CD4-positive, CD25-positive, alpha-beta regulatory T cell (primary cell): ENCODE results near the gene TRPV4. TPM values are rescaled to one million over a fixed set of nuclear protein-coding genes. Genes with fewer than 3 reads are reported as not detected.

Experiments used
- ATAC-seq, 2 donors: fragments of 150-1000 bp; cut with Tn5 transposase; one replicate each; pipeline ENCODE4 v1.10.0; 2021; ENCODE audit warnings: low read depth in 2 of 2, moderate number of reproducible peaks in 2 of 2, moderate library complexity in 1 of 2
- DNase-seq, 3 donors: peaks; one replicate each; pipeline versions ENCODE4 v3.0.0 to v3.0.0-alpha.2; 2012 to 2022; ENCODE audit warnings: mixed read lengths in 1 of 3
- H3K27ac ChIP-seq: one replicate; pipeline ENCODE4 v1.7.0; 2013; ENCODE audit warnings: mild to moderate bottlenecking, low read length; ENCODE audit not compliant: insufficient read depth, poor library complexity, severe bottlenecking
- H3K27me3 ChIP-seq: one replicate; pipeline ENCODE4 v1.7.0; 2013; ENCODE audit warnings: low read length; ENCODE audit not compliant: control insufficient read depth, insufficient read depth
- H3K36me3 ChIP-seq: one replicate; pipeline ENCODE4 v1.7.0; 2013; ENCODE audit warnings: mild to moderate bottlenecking, low read length, moderate library complexity; ENCODE audit not compliant: control insufficient read depth, insufficient read depth
- H3K4me1 ChIP-seq: 2 replicates; pipeline ENCODE4 v1.7.0; 2013; ENCODE audit warnings: mild to moderate bottlenecking, low read length; ENCODE audit not compliant: insufficient read depth, control insufficient read depth, poor library complexity, severe bottlenecking
- H3K4me3 ChIP-seq: one replicate; pipeline ENCODE4 v1.7.0; 2013; ENCODE audit warnings: low read depth, mild to moderate bottlenecking, low read length, moderate library complexity
- H3K9me3 ChIP-seq, 2 experiments: 1 replicate in 1 of 2; 2 replicates in 1 of 2; pipeline ENCODE4 v1.7.0; 2013; ENCODE audit warnings: low read length in 2 of 2, mild to moderate bottlenecking in 1 of 2, moderate library complexity in 1 of 2; ENCODE audit not compliant: control insufficient read depth in 2 of 2
- H3K27ac Mint-ChIP-seq, 3 donors: one replicate each; pipeline ENCODE4 v1.8.0; 2020 to 2022; ENCODE audit warnings: mild to moderate bottlenecking in 3 of 3, mixed read lengths in 3 of 3, moderate library complexity in 2 of 3
- H3K27me3 Mint-ChIP-seq: one replicate; pipeline ENCODE4 v1.8.0; 2022; ENCODE audit warnings: mild to moderate bottlenecking, mixed read lengths
- H3K36me3 Mint-ChIP-seq: one replicate; pipeline ENCODE4 v1.8.0; 2020; ENCODE audit warnings: mixed read lengths
- H3K4me1 Mint-ChIP-seq, 4 donors: one replicate each; pipeline ENCODE4 v1.8.0; 2020 to 2022; ENCODE audit warnings: mixed read lengths in 4 of 4, mild to moderate bottlenecking in 1 of 4
- H3K4me3 Mint-ChIP-seq, 4 donors: one replicate each; pipeline ENCODE4 v1.8.0; 2020 to 2022; ENCODE audit warnings: mild to moderate bottlenecking in 4 of 4, mixed read lengths in 4 of 4, moderate library complexity in 3 of 4
- H3K9me3 Mint-ChIP-seq, 7 donors: one replicate each; pipeline ENCODE4 v1.8.0; 2020 to 2022; ENCODE audit warnings: mixed read lengths in 7 of 7, mild to moderate bottlenecking in 3 of 7, moderate library complexity in 2 of 7
- polyA plus RNA-seq, 4 donors: library from polyadenylated mRNA; unstranded; fragments of 300-500 nt; fragmentation: Illumina TruSeq; gene quantifications; one replicate each; pipeline ENCODE4 v1.2.3, GENCODE V29; 2021
- total RNA-seq: library from RNA; stranded (reverse); gene quantifications from one replicate; pipeline ENCODE4 v1.2.3, GENCODE V29; 2022

TRPV4 gene
- total and polyA plus RNA-seq, 5 donors from 2014 or later = not detected

- DNase-seq = no peak
- H3K9me3 Mint-ChIP-seq = no peaks in the 10 kb centered on the region
- H3K27ac ChIP-seq = no peak overlapping the region
- no peaks in the 10 kb centered on the region for H3K4me1 ChIP-seq
- no peaks in the 10 kb centered on the region for H3K36me3 ChIP-seq
- no peak overlapping the region for H3K4me3 ChIP-seq
- H3K27me3 ChIP-seq = no peaks in the 10 kb centered on the region
- H3K4me3 Mint-ChIP-seq = no peak overlapping the region
- ATAC-seq = no peak
- no peaks in the 10 kb centered on the region for H3K4me1 Mint-ChIP-seq
- H3K27ac Mint-ChIP-seq = no peak overlapping the region
- peaks cover 11% of the 10 kb centered on the region for H3K27me3 Mint-ChIP-seq
- H3K9me3 ChIP-seq = no peaks in the 10 kb centered on the region
- no peaks in the 10 kb centered on the region for H3K36me3 Mint-ChIP-seq
Measured at GRCh38 chr12:109785854-109786253, 47.3 kb downstream of the TRPV4 start.

- peaks cover 6% of the 10 kb centered on the region for H3K27me3 Mint-ChIP-seq
- H3K27ac Mint-ChIP-seq = no peak overlapping the region
- no peaks in the 10 kb centered on the region for H3K36me3 Mint-ChIP-seq
- H3K4me3 Mint-ChIP-seq = no peak overlapping the region
- Histone ChIP-seq H3K4me3 (no peak overlapping the region), H3K36me3 (no peaks in the 10 kb centered on the region), H3K4me1 (no peaks in the 10 kb centered on the region), H3K27ac (no peak overlapping the region), H3K27me3 (no peaks in the 10 kb centered on the region), H3K9me3 (no peaks in the 10 kb centered on the region)
- peaks cover 0 to 1% (median 0%) of the 10 kb centered on the region in 7 donors for H3K9me3 Mint-ChIP-seq
- ATAC-seq = no peak
- no peak for DNase-seq
- H3K4me1 Mint-ChIP-seq = no peaks in the 10 kb centered on the region
Measured at GRCh38 chr12:109783965-109784244, 49.3 kb downstream of the TRPV4 start.

- Histone ChIP-seq H3K36me3 (no peaks in the 10 kb centered on the region), H3K4me1 (no peaks in the 10 kb centered on the region), H3K4me3 (no peak overlapping the region), H3K27me3 (no peaks in the 10 kb centered on the region), H3K27ac (no peak overlapping the region), H3K9me3 (no peaks in the 10 kb centered on the region)
- Mint-ChIP-seq H3K4me3 (no peak overlapping the region), H3K9me3 (peaks cover 0 to 1% (median 0%) of the 10 kb centered on the region in 7 donors), H3K4me1 (no peaks in the 10 kb centered on the region), H3K36me3 (no peaks in the 10 kb centered on the region), H3K27me3 (peaks cover 6% of the 10 kb centered on the region), H3K27ac (no peak overlapping the region)
- ATAC-seq = peak in 1 of 2 donors; percentile 28
- no peak for DNase-seq
Measured at GRCh38 chr12:109783135-109783964, 49.8 kb downstream of the TRPV4 start.

- peaks cover 6% of the 10 kb centered on the region for H3K27me3 Mint-ChIP-seq
- H3K27me3 ChIP-seq = no peaks in the 10 kb centered on the region
- H3K36me3 Mint-ChIP-seq = no peaks in the 10 kb centered on the region
- ATAC-seq (no peak), DNase-seq (no peak)
- H3K4me3 ChIP-seq = no peak overlapping the region
- H3K4me1 ChIP-seq = no peaks in the 10 kb centered on the region
- H3K36me3 ChIP-seq = no peaks in the 10 kb centered on the region
- H3K9me3 ChIP-seq = no peaks in the 10 kb centered on the region
- peaks cover 0 to 1% (median 0%) of the 10 kb centered on the region in 7 donors for H3K9me3 Mint-ChIP-seq
- no peak overlapping the region for H3K27ac ChIP-seq
- peaks cover 0 to 4% (median 2%) of the 10 kb centered on the region in 4 donors for H3K4me1 Mint-ChIP-seq
- no peak overlapping the region for H3K4me3 Mint-ChIP-seq
- H3K27ac Mint-ChIP-seq = no peak overlapping the region
Measured at GRCh38 chr12:109782326-109782703, 50.9 kb downstream of the TRPV4 start.

GRCh38 chr12:109781668-109782325, 51.4 kb downstream of the TRPV4 start:
- no peak overlapping the region for H3K27ac Mint-ChIP-seq
- H3K36me3 Mint-ChIP-seq = no peaks in the 10 kb centered on the region
- H3K4me3 ChIP-seq = no peak overlapping the region
- H3K36me3 ChIP-seq = no peaks in the 10 kb centered on the region
- DNase-seq = no peak
- peaks cover 0 to 1% (median 0%) of the 10 kb centered on the region in 7 donors for H3K9me3 Mint-ChIP-seq
- H3K27me3 Mint-ChIP-seq = peaks cover 6% of the 10 kb centered on the region
- no peaks in the 10 kb centered on the region for H3K27me3 ChIP-seq
- no peak overlapping the region for H3K27ac ChIP-seq
- H3K4me1 Mint-ChIP-seq = peaks cover 0 to 5% (median 2%) of the 10 kb centered on the region in 4 donors
- H3K4me1 ChIP-seq = no peaks in the 10 kb centered on the region
- H3K9me3 ChIP-seq = no peaks in the 10 kb centered on the region
- ATAC-seq = no peak
- no peak overlapping the region for H3K4me3 Mint-ChIP-seq

- H3K4me1 Mint-ChIP-seq = peaks cover 0 to 5% (median 2%) of the 10 kb centered on the region in 4 donors
- Histone ChIP-seq H3K36me3 (no peaks in the 10 kb centered on the region), H3K27ac (no peak overlapping the region), H3K9me3 (no peaks in the 10 kb centered on the region), H3K4me3 (no peak overlapping the region), H3K4me1 (no peaks in the 10 kb centered on the region), H3K27me3 (no peaks in the 10 kb centered on the region)
- no peak overlapping the region for H3K27ac Mint-ChIP-seq
- H3K4me3 Mint-ChIP-seq = no peak overlapping the region
- H3K36me3 Mint-ChIP-seq = no peaks in the 10 kb centered on the region
- ATAC-seq = no peak
- no peaks in the 10 kb centered on the region for H3K27me3 Mint-ChIP-seq
- H3K9me3 Mint-ChIP-seq = peaks cover 0 to 1% (median 0%) of the 10 kb centered on the region in 7 donors
- no peak for DNase-seq
Measured at GRCh38 chr12:109779382-109779781, 53.8 kb downstream of the TRPV4 start.

- Mint-ChIP-seq H3K27ac (no peak overlapping the region), H3K9me3 (peaks cover 0 to 1% (median 0%) of the 10 kb centered on the region in 7 donors), H3K27me3 (peaks cover 3% of the 10 kb centered on the region), H3K36me3 (no peaks in the 10 kb centered on the region), H3K4me1 (peaks cover 0 to 5% (median 2%) of the 10 kb centered on the region in 4 donors), H3K4me3 (no peak overlapping the region)
- Histone ChIP-seq H3K27me3 (no peaks in the 10 kb centered on the region), H3K9me3 (no peaks in the 10 kb centered on the region), H3K36me3 (no peaks in the 10 kb centered on the region), H3K4me3 (no peak overlapping the region), H3K27ac (no peak overlapping the region), H3K4me1 (no peaks in the 10 kb centered on the region)
- no peak for DNase-seq
- ATAC-seq = no peak
Measured at GRCh38 chr12:109778684-109779083, 54.5 kb downstream of the TRPV4 start.
